Stimulated activated CD8-positive, alpha-beta memory T cell treated with anti-CD3 and anti-CD28 coated beads, Interleukin-15, amount 100 ng/mL, for 1 hour (primary cell): Measurements from ENCODE around the gene NGLY1.

Source experiments
- DNase-seq: peaks from one replicate; pipeline ENCODE4 v3.0.0-alpha.2; 2020; ENCODE audit warnings: low read depth

NGLY1 gene

GRCh38 chr3:25783661-25784512 is 644 bp upstream of the NGLY1 start:
- no peak for DNase-seq

DNA sequence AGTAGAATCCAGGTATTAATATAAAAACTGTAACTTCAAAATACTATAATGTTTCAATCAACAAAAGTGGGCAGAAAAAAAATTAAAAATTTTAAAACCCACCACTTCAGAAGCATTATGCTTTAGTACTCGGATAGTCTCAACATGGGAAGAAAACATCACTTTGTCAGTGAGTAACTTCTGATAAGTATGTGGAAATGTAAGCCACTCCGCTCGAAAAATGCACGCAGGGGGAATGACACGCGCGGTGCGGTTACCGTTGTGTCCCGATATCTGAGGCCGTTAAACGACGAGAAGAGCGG is 656 bp downstream of the NGLY1 start:
- DNase-seq: no peak

- no peak for DNase-seq
Observed at GRCh38 chr3:25781758-25782594, 1.3 kb downstream of the NGLY1 start.

GRCh38 chr3:25781145-25781757 is 2.0 kb downstream of the NGLY1 start:
- DNase-seq: no peak

DNA sequence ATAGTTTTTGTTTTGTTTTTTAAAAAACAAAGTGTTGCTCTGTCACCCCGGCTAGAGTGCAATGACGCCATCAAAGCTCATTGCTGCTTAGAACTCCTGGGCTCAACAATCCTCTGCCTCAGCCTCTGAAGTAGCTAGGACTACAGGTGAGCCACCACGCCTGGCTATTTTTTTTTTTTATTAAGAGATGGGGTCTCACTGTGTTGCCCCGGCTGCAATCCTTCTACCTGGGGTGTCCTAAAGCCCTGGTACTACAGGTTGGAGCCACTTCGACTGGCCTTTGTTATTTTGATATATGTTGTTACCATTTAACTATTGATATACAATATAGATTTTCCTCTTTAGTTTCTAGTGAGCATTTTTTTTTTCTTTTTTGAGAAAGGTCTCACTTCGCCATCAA is 2.6 kb downstream of the NGLY1 start:
- DNase-seq: no peak

GRCh38 chr3:25775936-25776335 is 7.3 kb downstream of the NGLY1 start:
- DNase-seq: no peak

DNA sequence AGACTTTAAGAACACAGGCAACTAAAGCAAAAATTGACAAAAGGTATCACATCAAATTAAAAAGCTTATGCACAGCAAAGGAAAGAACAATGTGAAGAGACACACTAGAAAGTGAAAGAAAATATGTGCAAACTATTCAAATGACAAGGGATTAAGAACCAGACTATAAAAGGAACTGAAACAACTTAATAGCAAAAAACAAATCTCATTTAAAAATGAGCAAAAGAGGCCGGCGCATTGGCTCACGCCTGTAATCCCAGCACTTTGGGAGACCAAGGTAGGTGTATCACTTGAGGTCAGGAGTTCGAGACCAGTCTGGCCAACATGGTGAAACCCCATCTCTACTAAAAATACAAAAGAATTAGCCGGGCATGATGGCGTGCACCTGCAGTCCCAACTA is 14.4 kb downstream of the NGLY1 start:
- DNase-seq: no peak

DNA sequence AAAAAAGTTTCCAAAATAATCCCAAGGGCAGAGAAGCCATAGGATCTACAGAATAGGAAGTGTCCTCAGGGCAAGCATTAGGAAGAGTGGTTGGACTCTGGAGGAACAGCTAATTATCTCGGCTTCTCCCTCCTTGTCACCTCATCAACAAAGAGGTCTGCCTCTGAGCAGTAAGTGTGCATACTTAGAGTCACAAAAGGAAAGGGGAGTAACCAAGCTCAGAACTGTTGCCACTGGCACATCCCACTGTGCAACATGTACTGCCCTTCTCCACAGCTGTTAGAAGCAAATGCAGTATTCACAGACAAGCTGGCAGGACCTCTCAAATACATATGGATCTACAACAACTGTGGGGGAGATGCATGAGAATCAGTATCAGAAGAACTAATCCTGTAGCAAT is 31.5 kb downstream of the NGLY1 start:
- DNase-seq: no peak

DNA sequence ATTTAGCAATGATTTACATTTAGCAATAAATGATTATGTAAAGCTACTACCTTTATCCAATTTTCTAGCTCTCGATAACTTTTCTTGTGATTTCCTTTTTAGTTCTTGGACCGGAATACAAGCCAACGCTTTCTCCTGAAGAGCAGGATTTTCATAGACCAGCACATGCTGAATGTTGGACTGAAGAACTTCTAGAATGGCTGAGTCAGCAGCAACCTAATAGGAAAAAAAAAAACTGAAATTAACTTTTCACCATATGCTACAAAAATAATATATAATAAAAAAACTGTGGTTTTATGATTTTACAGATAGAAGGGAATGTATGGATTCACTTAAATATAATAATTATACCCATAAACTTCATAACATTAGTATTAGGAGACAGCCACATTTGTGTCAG is 32.2 kb downstream of the NGLY1 start:
- DNase-seq: no peak

DNA sequence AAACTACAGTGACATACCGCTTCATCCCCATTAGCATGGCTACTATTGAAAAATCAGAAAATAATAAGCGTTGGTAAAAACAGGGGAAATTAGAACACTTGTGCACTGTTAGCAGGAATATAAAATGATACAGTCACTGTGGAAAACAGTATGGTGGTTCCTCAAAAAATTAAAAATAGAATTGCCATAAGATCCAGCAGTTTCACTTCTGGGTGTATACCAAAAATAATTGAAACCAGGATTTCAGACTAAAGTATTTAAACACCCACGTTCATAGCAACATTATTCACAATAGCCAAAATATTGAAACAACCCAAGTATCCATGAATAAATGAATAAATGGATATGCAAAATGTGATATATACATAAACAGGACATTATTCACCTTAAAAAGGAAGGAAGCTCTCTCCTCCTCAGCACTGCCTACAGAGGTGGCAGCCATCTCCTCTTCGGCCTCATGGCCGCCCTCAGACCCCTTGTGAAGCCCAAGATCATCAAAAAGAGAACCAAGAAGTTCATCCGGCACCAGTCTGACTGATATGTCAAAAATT is 34.1 kb downstream of the NGLY1 start:
- DNase-seq: no peak

DNA sequence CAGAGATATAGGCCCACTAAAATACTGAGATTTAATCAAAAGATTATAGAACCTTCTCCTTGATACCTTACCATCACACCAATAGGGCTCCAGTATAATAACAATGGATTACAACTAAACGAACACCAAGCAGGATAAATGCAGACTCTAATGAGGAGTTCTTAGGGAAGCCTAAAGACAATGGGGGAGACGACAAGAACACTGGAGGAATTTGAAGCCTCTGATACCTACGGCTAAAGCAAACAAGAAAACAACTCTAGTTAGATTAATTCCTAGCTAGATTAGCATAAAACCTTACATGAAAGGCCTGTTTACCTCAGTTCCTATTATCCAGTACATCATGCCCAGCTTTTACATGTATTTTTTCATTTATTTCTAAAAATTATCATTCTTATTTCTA is 35.1 kb downstream of the NGLY1 start:
- DNase-seq: no peak

GRCh38 chr3:25747033-25747432 is 36.2 kb downstream of the NGLY1 start:
- DNase-seq: no peak

DNA sequence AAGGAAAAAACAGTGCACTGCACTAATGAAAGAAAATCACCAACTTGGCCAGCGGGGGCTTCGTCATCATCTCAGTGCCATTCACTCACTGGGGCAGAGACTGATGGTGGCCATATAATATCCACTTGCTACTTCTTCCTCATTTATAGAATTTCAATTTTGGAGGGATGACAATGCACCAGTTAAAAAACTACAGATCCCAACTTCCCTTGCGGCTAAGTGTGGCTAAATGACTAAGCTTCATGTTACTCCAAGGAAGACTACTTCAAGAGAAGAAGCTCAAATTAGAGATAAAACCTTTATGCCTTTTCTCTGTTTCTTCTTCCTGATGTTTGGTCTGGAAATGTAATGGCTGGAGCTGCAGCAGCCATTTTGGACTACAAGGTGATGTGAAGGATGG is 38.8 kb downstream of the NGLY1 start:
- no peak for DNase-seq

DNA sequence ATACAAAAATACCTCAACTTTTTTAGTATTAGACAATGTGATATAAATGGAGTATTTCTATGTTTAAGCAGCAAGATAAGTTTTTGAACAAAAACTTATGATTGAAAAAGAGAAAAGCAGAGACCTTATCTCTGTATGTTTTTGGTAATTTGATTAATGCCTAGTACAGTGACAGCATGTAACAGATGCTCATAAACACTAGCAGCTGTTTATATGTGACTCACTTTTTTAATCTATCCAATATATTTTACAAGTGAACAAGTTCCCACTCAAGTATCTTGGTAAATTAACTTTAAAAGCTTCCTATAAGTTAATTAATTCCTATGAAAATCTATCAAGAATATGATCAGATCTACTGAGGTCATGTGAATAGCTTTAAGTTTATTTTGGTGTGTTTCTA is 55.1 kb downstream of the NGLY1 start:
- DNase-seq: no peak

- no peak for DNase-seq
Observed at GRCh38 chr3:25727316-25727715, 55.9 kb downstream of the NGLY1 start.

DNA sequence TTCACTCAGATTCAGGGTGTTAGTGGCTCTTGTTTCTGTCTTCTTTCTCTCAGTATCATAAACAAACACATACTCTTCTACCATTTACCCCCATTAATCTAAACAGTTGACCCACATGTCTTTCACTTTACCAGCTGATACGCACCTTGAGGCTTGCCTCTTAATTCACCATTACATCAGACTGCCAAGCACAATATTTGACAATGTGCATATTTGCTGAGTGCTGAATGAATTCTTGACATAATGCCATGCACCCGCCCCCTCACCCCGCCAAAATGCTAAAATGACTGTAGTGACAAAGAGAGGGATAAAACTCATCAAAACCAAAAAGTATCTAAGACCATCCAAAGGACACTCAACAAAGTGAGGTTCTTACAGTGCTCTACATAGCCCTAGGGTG is 57.4 kb downstream of the NGLY1 start:
- DNase-seq: no peak

GRCh38 chr3:25724948-25725645 is 58.1 kb downstream of the NGLY1 start:
- no peak for DNase-seq

DNA sequence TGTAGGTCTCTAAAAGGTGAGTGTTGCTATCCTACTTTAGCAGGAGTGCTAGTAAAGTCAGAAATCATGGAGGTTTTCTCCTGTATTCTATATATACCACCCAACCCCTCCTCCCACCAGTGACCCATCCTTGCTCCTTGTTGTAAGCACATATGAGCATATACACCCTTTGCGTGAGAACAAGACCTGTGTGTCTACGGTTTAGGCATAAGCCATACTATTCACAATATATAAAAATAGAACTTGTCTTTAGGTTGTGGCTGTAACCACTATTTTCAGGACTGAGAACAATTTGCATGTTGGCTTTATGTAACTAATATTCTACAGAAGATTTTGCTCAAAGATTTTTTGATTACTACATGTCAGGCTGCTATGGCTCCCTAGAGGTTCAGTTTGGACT is 59.4 kb downstream of the NGLY1 start:
- DNase-seq: no peak

DNA sequence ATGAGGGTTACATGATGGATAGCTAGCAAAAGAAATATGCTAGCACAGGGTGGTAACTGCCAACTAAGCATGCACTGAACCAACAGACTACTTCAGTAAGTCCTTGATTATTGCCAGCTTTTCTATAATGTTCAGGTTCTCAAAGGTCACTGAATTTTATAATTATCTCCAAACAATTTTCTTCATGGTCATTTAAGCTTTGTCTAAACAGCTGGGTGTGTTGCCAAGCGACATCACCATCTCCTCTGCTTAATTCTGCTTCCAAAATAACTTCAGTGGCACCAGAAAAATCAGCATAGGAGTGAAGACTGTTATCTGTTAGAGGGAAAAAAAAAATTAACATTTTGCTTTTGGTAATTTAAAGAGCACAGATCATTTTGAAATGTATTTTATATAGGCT is 63.9 kb downstream of the NGLY1 start:
- no peak for DNase-seq

DNA sequence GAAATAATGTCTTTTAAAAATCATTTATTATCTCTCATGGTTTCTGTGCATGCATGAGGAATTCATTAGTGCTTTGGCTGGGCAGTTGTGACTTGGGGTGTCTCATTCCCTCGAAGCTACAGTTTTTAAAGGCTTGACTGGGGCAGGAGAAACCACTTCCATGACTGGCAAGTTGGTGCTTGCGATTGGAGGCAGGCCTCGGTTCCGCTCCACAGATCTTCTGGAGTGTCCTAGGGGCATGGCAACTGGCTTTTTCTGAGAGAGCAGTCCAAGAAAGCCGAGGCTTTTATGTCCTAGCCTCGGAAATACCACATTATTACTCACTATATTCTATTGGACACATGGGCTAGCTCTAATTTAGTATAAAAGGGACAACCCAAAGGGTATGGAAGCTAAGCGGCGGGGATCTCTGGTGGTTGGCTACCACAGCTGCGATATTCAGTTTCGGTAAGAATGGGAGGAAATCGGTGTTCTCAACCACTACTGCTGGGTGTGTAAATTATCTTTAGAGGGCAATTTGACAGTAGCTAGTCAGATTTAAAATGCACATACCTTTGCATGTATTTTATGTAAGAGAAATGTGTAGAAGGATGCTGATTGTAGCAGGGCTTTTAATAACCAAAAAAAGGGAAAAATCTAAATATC is 69.8 kb downstream of the NGLY1 start:
- DNase-seq: no peak

- no peak for DNase-seq
Observed at GRCh38 chr3:25711090-25711489, 72.2 kb downstream of the NGLY1 start.

DNA sequence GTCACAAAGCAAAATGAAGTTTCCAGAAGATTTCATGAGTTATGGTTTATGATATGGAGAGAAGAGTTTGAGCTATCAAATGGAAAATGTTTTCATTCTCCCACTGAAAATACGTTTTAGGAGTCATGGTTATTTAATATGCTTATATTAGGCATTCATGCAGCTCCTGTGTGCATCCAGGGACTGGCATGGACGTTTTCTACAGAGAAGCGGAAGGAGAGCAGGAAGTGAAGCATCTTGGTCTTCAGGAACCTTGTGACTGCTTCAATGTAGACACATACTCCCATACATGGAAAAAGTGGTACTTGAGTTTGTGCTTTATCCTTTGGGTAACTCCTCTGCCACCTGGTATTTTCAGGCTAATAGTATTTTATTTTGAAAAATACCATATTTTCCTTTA is 75.2 kb downstream of the NGLY1 start:
- no peak for DNase-seq
